H1 (cell line): ENCODE data around the gene ABCC9. TPM values are rescaled to one million over a fixed set of nuclear protein-coding genes. Genes with fewer than 3 reads are reported as not detected.

Experiments used
- CTCF ChIA-PET: fragments of 300-600 bp; sonication (Branson Sonifier 250); formaldehyde crosslinking; loops from one replicate; lab custom pipeline; 2021; ENCODE audit not compliant: partially characterized antibody; lab: Charles Lee
- POLR2A ChIA-PET: fragments of 300-600 bp; sonication (Branson Sonifier 250); formaldehyde crosslinking; loops from one replicate; lab custom pipeline; 2021; ENCODE audit warnings: inconsistent platforms; ENCODE audit not compliant: partially characterized antibody; lab: Charles Lee
- DNase-seq, 2 experiments: peaks; one replicate each; pipeline versions ENCODE4 v3.0.0 to v3.0.0-alpha.2; 2010 to 2022; ENCODE audit warnings: low spot score in 2 of 2, low read depth in 1 of 2, mixed read lengths in 1 of 2
- FAIRE-seq: peaks from 2 replicates; lab custom pipeline; 2011; peaks lifted over from hg19 to GRCh38; lab: Jason Lieb, UNC
- H2AFZ ChIP-seq: 2 replicates; pipeline ENCODE4 v1.8.1; 2012; ENCODE audit warnings: low read length, inconsistent platforms
- H2AK5ac ChIP-seq: 2 replicates; pipeline ENCODE4 v1.6.1; 2013; ENCODE audit warnings: low read depth, low read length
- H2BK120ac ChIP-seq: replicated peaks from 2 replicates; pipeline ENCODE3; 2013; ENCODE audit warnings: low read depth, low read length, inconsistent platforms
- H2BK12ac ChIP-seq: 2 replicates; pipeline ENCODE4 v1.6.1; 2013; ENCODE audit warnings: low read depth, low read length
- H2BK15ac ChIP-seq: 2 replicates; pipeline ENCODE4 v1.6.1; 2013; ENCODE audit warnings: low read length
- H2BK20ac ChIP-seq: 2 replicates; pipeline ENCODE4 v1.6.1; 2013; ENCODE audit warnings: low read length
- H2BK5ac ChIP-seq: 2 replicates; pipeline ENCODE4 v1.6.1; 2013; ENCODE audit warnings: low read depth, low read length
- H3K14ac ChIP-seq: 2 replicates; pipeline ENCODE4 v1.6.1; 2013; ENCODE audit warnings: inconsistent platforms; ENCODE audit not compliant: insufficient read length
- H3K18ac ChIP-seq: 2 replicates; pipeline ENCODE4 v1.6.1; 2013; ENCODE audit warnings: low read length; ENCODE audit errors: extremely low read depth
- H3K23ac ChIP-seq: 2 replicates; pipeline ENCODE4 v1.6.1; 2013; ENCODE audit warnings: inconsistent platforms; ENCODE audit not compliant: insufficient read length
- H3K23me2 ChIP-seq: 2 replicates; pipeline ENCODE4 v1.6.1; 2013; ENCODE audit warnings: low read depth, low read length
- H3K27ac ChIP-seq: 2 replicates; pipeline ENCODE4 v1.6.1; 2011; ENCODE audit warnings: low read depth, low read length, inconsistent platforms
- H3K27me3 ChIP-seq, 4 experiments: replicated peaks in 1 of 4; 1 replicate in 1 of 4; 2 replicates in 3 of 4; pipeline versions ENCODE4 v1.6.1 to v1.8.1; 2011 to 2013; ENCODE audit warnings: low read length in 3 of 4, mild to moderate bottlenecking in 3 of 4, inconsistent platforms in 2 of 4, mixed read lengths in 2 of 4, moderate library complexity in 1 of 4; ENCODE audit not compliant: control insufficient read depth in 3 of 4, insufficient read depth in 3 of 4; ENCODE audit errors: extremely low read depth in 1 of 4
- H3K36me3 ChIP-seq, 4 experiments: 2 replicates each; pipeline versions ENCODE4 v1.6.1 to v1.8.1; 2011 to 2013; ENCODE audit warnings: mild to moderate bottlenecking in 4 of 4, low read length in 3 of 4, moderate library complexity in 2 of 4, control low read depth in 1 of 4, inconsistent platforms in 1 of 4; ENCODE audit not compliant: insufficient read depth in 4 of 4, control insufficient read depth in 2 of 4
- H3K4ac ChIP-seq: replicated peaks from 2 replicates; pipeline ENCODE3; 2013; ENCODE audit warnings: low read length, low read depth, mixed read lengths, inconsistent platforms; ENCODE audit not compliant: insufficient read length
- H3K4me1 ChIP-seq, 4 experiments: replicated peaks in 1 of 4; 1 replicate in 1 of 4; 2 replicates in 3 of 4; pipeline versions ENCODE4 v1.6.1 to v1.8.1; 2011 to 2013; ENCODE audit warnings: low read length in 3 of 4, inconsistent platforms in 2 of 4, mixed read lengths in 1 of 4; ENCODE audit not compliant: insufficient read depth in 4 of 4, control insufficient read depth in 3 of 4
- H3K4me2 ChIP-seq, 2 experiments: 2 replicates each; pipeline versions ENCODE4 v1.6.1 to v1.8.1; 2011 to 2013; ENCODE audit warnings: low read depth in 2 of 2, low read length in 2 of 2, control low read depth in 1 of 2, inconsistent platforms in 1 of 2, mild to moderate bottlenecking in 1 of 2; ENCODE audit not compliant: insufficient read depth in 1 of 2
- H3K4me3 ChIP-seq, 4 experiments: fragments of 200-600, 300-600 bp in 1 of 4; sonication (generic), shearing (Covaris generic), sonication (Bioruptor Twin) in 1 of 4; 2 replicates each; pipeline versions ENCODE4 v1.5.1 to v1.8.1; 2011 to 2016; ENCODE audit warnings: low read length in 4 of 4, low read depth in 3 of 4, control low read depth in 2 of 4, inconsistent platforms in 2 of 4, mild to moderate bottlenecking in 2 of 4, mixed read lengths in 1 of 4, moderate library complexity in 1 of 4; ENCODE audit not compliant: insufficient read depth in 2 of 4; ENCODE audit errors: extremely low read depth in 1 of 4
- H3K56ac ChIP-seq: replicated peaks from 2 replicates; pipeline ENCODE3; 2013; ENCODE audit warnings: low read depth, mild to moderate bottlenecking, mixed read lengths, low read length, inconsistent platforms; ENCODE audit not compliant: insufficient read length
- H3K79me1 ChIP-seq: 2 replicates; pipeline ENCODE4 v1.6.1; 2013; ENCODE audit warnings: low read depth, low read length, control low read depth
- H3K79me2 ChIP-seq, 2 experiments: 2 replicates each; pipeline versions ENCODE4 v1.6.1 to v1.8.1; 2012 to 2013; ENCODE audit warnings: low read length in 2 of 2, mild to moderate bottlenecking in 2 of 2, inconsistent platforms in 1 of 2; ENCODE audit not compliant: insufficient read depth in 2 of 2, control insufficient read depth in 1 of 2
- H3K9ac ChIP-seq, 4 experiments: replicated peaks in 1 of 4; 1 replicate in 1 of 4; 2 replicates in 3 of 4; pipeline versions ENCODE4 v1.6.1 to v1.8.1; 2011 to 2013; ENCODE audit warnings: low read depth in 3 of 4, low read length in 3 of 4, control low read depth in 2 of 4, mild to moderate bottlenecking in 2 of 4, moderate library complexity in 2 of 4, inconsistent platforms in 1 of 4; ENCODE audit errors: extremely low read depth in 1 of 4
- H3K9me3 ChIP-seq, 2 experiments: 2 replicates each; pipeline versions ENCODE4 v1.6.1 to v1.8.1; 2012 to 2013; ENCODE audit warnings: mild to moderate bottlenecking in 2 of 2, moderate library complexity in 2 of 2, control low read depth in 1 of 2, inconsistent platforms in 1 of 2, low read depth in 1 of 2, low read length in 1 of 2, mixed read lengths in 1 of 2; ENCODE audit not compliant: insufficient read depth in 2 of 2
- H4K20me1 ChIP-seq, 2 experiments: replicated peaks in 1 of 2; 2 replicates each; pipeline versions ENCODE3 to v1.8.1; 2011 to 2013; ENCODE audit warnings: inconsistent platforms in 2 of 2, low read length in 2 of 2, mild to moderate bottlenecking in 1 of 2; ENCODE audit not compliant: insufficient read depth in 2 of 2, control insufficient read depth in 1 of 2
- H4K5ac ChIP-seq: 2 replicates; pipeline ENCODE4 v1.6.1; 2013; ENCODE audit warnings: low read length, low read depth, mixed read lengths, inconsistent platforms; ENCODE audit not compliant: insufficient read length
- H4K8ac ChIP-seq: 2 replicates; pipeline ENCODE4 v1.8.0; 2013; ENCODE audit warnings: mild to moderate bottlenecking, moderate library complexity, low read length, inconsistent platforms; ENCODE audit not compliant: insufficient read depth; ENCODE audit errors: extremely low read depth
- H4K91ac ChIP-seq: replicated peaks from 2 replicates; pipeline ENCODE3; 2013; ENCODE audit warnings: low read length, mixed read lengths, inconsistent platforms; ENCODE audit not compliant: insufficient read length
- CBX8 ChIP-seq: fragments of 300-800, 300-1000 bp; sonication (generic); IDR thresholded peaks from 2 replicates; pipeline ENCODE4 v1.7.1; 2016; ENCODE audit warnings: low read depth, low read length, borderline replicate concordance
- NRF1 ChIP-seq: IDR thresholded peaks from 2 replicates; pipeline ENCODE4 v1.6.1; 2011; ENCODE audit warnings: mild to moderate bottlenecking, low read depth, low read length, improper control_type of control experiment
- POLR2AphosphoS5 ChIP-seq: IDR thresholded peaks from 2 replicates; pipeline ENCODE4 v1.6.1; 2011; ENCODE audit warnings: low read depth, low read length
- RAD21 ChIP-seq, 2 experiments: IDR thresholded peaks in 1 of 2; conservative IDR thresholded peaks in 1 of 2; 2 replicates each; pipeline ENCODE4 v1.6.1; 2011; ENCODE audit warnings: low read depth in 2 of 2, low read length in 2 of 2, improper control_type of control experiment in 1 of 2, inconsistent platforms in 1 of 2, mild to moderate bottlenecking in 1 of 2, moderate library complexity in 1 of 2
- SAP30 ChIP-seq: fragments of 300-600 bp; sonication (generic); IDR thresholded peaks from 2 replicates; pipeline ENCODE4 v1.7.1; 2012; ENCODE audit warnings: low read length, moderate library complexity, mild to moderate bottlenecking, inconsistent platforms; ENCODE audit not compliant: insufficient read depth, insufficient replicate concordance
- SIN3A ChIP-seq, 2 experiments: IDR thresholded peaks in 1 of 2; conservative IDR thresholded peaks in 1 of 2; 2 replicates each; pipeline ENCODE4 v1.6.1; 2011 to 2012; ENCODE audit warnings: low read length in 2 of 2, improper control_type of control experiment in 1 of 2, low read depth in 1 of 2, mild to moderate bottlenecking in 1 of 2
- SP4 ChIP-seq: IDR thresholded peaks from 2 replicates; pipeline ENCODE4 v1.6.1; 2012; ENCODE audit warnings: low read length, inconsistent platforms
- WGBS, 2 experiments: shearing (Covaris generic) in 1 of 2; methylation state at CpG; one replicate each; pipeline versions ENCODE4 v1.1.6 to v1.1.7; 2013 to 2015; ENCODE audit warnings: low lambda C conversion rate in 2 of 2, mixed read lengths in 2 of 2, inconsistent platforms in 1 of 2, low coverage in 1 of 2, missing lambda C conversion rate in 1 of 2; ENCODE audit not compliant: insufficient replicate concordance in 2 of 2, insufficient coverage in 1 of 2, insufficient read length in 1 of 2; ENCODE audit errors: extremely low coverage in 1 of 2, missing lambda C conversion rate in 1 of 2; 5-methylcytosine and 5-hydroxymethylcytosine counted together
- polyA plus RNA-seq, 7 experiments: library from polyadenylated mRNA; depleted of rRNA in 3 of 7; stranded (reverse) in 5 of 7; unstranded in 2 of 7; fragments of >200 nt in 5 of 7; fragments of 200-250 nt in 2 of 7; gene quantifications; 1 replicate in 5 of 7; 2 replicates in 1 of 7; 4 replicates in 1 of 7; pipeline versions ENCODE4 v1.2.1 to v1.2.3, GENCODE V29; 2011 to 2013; ENCODE audit warnings: missing spikeins in 2 of 7, mixed read lengths in 2 of 7
- total RNA-seq: library from RNA; stranded (reverse); fragmentation: NEBNext Ultra II Directional; extraction: Animal tissue kit (Norgen Biotek cat#: 25700); gene quantifications from 2 replicates; pipeline ENCODE4 v1.2.1, GENCODE V29; 2021
- TF ChIP-seq, protein P1 (sequence below): IDR thresholded peaks from 2 replicates; pipeline ENCODE4 v1.6.1; 2012; ENCODE audit warnings: inconsistent platforms

Gene ABCC9
- total and polyA plus RNA-seq, 2 of the 8 experiments (the other 6 are each of a cell fraction or from before 2014, with no cell fraction given) = under 0.01 TPM; not detected in 1

DNA sequence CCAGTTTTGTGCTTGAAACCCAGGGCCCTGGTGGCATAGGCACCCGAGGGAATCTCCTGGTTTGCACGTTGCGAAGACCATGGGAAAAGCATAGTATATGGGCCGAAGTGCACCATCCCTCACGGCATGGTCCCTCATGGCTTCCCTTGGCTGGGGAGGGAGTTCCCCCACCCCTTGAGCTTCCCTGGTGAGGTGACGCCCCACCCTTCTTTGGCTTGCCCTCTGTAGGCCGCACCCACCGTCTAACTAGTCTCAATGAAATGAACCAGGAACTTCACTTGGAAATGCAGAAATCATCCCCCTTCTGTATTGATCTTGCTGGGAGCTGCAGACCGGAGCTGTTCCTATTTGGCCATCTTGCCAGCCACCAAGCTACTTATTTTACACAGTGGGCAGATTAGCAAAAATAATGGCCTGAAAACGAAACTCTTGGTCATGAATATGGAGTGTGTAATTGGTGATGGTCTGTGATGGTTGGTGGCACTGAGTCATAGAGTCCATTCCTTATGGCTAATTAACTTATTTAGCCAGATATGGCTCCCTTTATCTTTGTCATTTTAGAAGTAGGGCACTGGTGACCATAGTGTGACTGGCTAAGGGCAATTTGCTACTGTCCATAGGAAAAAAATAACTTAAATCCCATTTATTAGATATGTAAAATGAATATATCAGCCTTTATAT is 145.4 kb downstream of the ABCC9 start:
- FAIRE-seq = no peak
- Histone ChIP-seq H2AK5ac (no peak overlapping the region), H3K23me2 (no peaks in the 10 kb centered on the region), H4K5ac (no peak overlapping the region), H3K27ac (no peak overlapping the region), H2BK5ac (no peak overlapping the region), H3K23ac (no peak overlapping the region), H3K14ac (no peak overlapping the region), H3K4me2 (no peak overlapping the region), H3K56ac (no peak overlapping the region), H4K8ac (no peak overlapping the region), H4K91ac (no peak overlapping the region), H3K27me3 (no peaks in the 10 kb centered on the region), H3K4me3 (no peak overlapping the region), H3K18ac (no peak overlapping the region), H2BK15ac (no peak overlapping the region), H2BK12ac (no peak overlapping the region), H3K36me3 (no peaks in the 10 kb centered on the region), H2AFZ (no peak overlapping the region), H3K4ac (no peak overlapping the region), H3K9ac (no peak overlapping the region), H2BK20ac (no peak overlapping the region), H3K79me2 (no peaks in the 10 kb centered on the region), H3K4me1 (no peaks in the 10 kb centered on the region), H2BK120ac (no peak overlapping the region), H3K9me3 (no peaks in the 10 kb centered on the region), H3K79me1 (no peaks in the 10 kb centered on the region), H4K20me1 (no peaks in the 10 kb centered on the region)
- POLR2A ChIA-PET = no interaction called here
- 95% methylated on average over 10 of the region's 10 CpGs; no CpG with 5 or more reads in 1 of the 2 experiments for WGBS, 2 experiments
- DNase-seq = no peak
- CTCF ChIA-PET = interaction anchor here (0.9 to 1.2 kb wide), 2 partner anchors 14 to 193 kb away, joined by 3 to 4 read pairs; no protein-coding TSS in a partner anchor
- TF ChIP-seq SIN3A (conservative IDR thresholded peaks at IDR 0.05 in 1 of 2, IDR thresholded peaks at IDR 0.05 in 1 of 2; ENCODE audit: low read depth in 1 of 2, low read length in 2 of 2) = no peak
- TF ChIP-seq CBX8 = no peak
- TF ChIP-seq POLR2AphosphoS5 = no peak
- no peak for TF ChIP-seq SAP30
- no peak for TF ChIP-seq NRF1
- no peak for TF ChIP-seq RAD21 (IDR thresholded peaks at IDR 0.05 in 1 of 2, conservative IDR thresholded peaks at IDR 0.05 in 1 of 2; ENCODE audit: low read depth in 2 of 2, low read length in 2 of 2)
- TF ChIP-seq SP4 = no peak
- TF ChIP-seq, protein P1, sequence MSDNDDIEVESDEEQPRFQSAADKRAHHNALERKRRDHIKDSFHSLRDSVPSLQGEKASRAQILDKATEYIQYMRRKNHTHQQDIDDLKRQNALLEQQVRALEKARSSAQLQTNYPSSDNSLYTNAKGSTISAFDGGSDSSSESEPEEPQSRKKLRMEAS = no peak
